HepG2 (cell line): ENCODE results near the gene PLAGL2. TPM values are rescaled to one million over a fixed set of nuclear protein-coding genes. Genes with fewer than 3 reads are reported as not detected.
A peak's percentile ranks its signal among the peaks of the same experiment; 100 is the strongest.

ENCODE experiments used
- BCL6 ChIP-seq: IDR thresholded peaks from 2 replicates; pipeline ENCODE4 v1.6.1; 2016; ENCODE audit warnings: missing genetic modification reagents, missing compliant biosample characterization
- DMTF1 ChIP-seq: sonication (generic); formaldehyde crosslinking; IDR thresholded peaks from 2 replicates; pipeline ENCODE4 v1.4.0; 2020; ENCODE audit warnings: mild to moderate bottlenecking, missing genetic modification reagents
- SRF ChIP-seq: IDR thresholded peaks from 2 replicates; pipeline ENCODE4 v1.6.1; 2011; ENCODE audit warnings: mild to moderate bottlenecking, low read depth, low read length, moderate library complexity
- ZBTB37 ChIP-seq: sonication (generic); formaldehyde crosslinking; IDR thresholded peaks from 2 replicates; pipeline ENCODE4 v1.4.0; 2020; ENCODE audit warnings: mild to moderate bottlenecking, missing genetic modification reagents
- ZFX ChIP-seq: sonication (generic); formaldehyde crosslinking; IDR thresholded peaks from 2 replicates; pipeline ENCODE4 v1.4.0; 2020; ENCODE audit warnings: mild to moderate bottlenecking, low read depth, missing genetic modification reagents, moderate library complexity
- ZNF10 ChIP-seq: sonication (generic); formaldehyde crosslinking; IDR thresholded peaks from 2 replicates; pipeline ENCODE4 v1.4.0; 2020; ENCODE audit warnings: mild to moderate bottlenecking, low read depth, missing genetic modification reagents, borderline replicate concordance
- ZNF230 ChIP-seq: sonication (generic); formaldehyde crosslinking; IDR thresholded peaks from 2 replicates; pipeline ENCODE4 v1.4.0; 2020; ENCODE audit warnings: mild to moderate bottlenecking, missing genetic modification reagents
- ZNF235 ChIP-seq: sonication (generic); formaldehyde crosslinking; IDR thresholded peaks from 2 replicates; pipeline ENCODE4 v1.8.1; 2023; ENCODE audit warnings: mild to moderate bottlenecking, missing genetic modification reagents, borderline replicate concordance
- ZNF562 ChIP-seq: sonication (generic); formaldehyde crosslinking; IDR thresholded peaks from 2 replicates; pipeline ENCODE4 v1.8.0; 2022; ENCODE audit warnings: missing genetic modification reagents, borderline replicate concordance
- ZNF576 ChIP-seq: sonication (generic); formaldehyde crosslinking; IDR thresholded peaks from 2 replicates; pipeline ENCODE4 v1.4.0; 2020; ENCODE audit warnings: mild to moderate bottlenecking, missing genetic modification reagents
- ZNF607 ChIP-seq: sonication (generic); formaldehyde crosslinking; IDR thresholded peaks from 2 replicates; pipeline ENCODE4 v1.5.1; 2020; ENCODE audit warnings: missing genetic modification reagents, mild to moderate bottlenecking, borderline replicate concordance
- ZNF850 ChIP-seq: sonication (generic); formaldehyde crosslinking; conservative IDR thresholded peaks from 2 replicates; pipeline ENCODE4 v1.9.0; 2021; ENCODE audit warnings: mild to moderate bottlenecking, missing genetic modification reagents
- polyA plus RNA-seq, 8 experiments: library from polyadenylated mRNA; depleted of rRNA in 3 of 8; stranded (reverse) in 7 of 8; unstranded in 1 of 8; fragments of >200 nt; fragmentation: Illumina TruSeq in 4 of 8; extraction: Trizol in 4 of 8; gene quantifications; 2 replicates each; pipeline versions ENCODE4 v1.2.1 to v1.2.3, GENCODE V29; 2011 to 2016; ENCODE audit warnings: low read depth in 4 of 8, missing spikeins in 1 of 8, mixed read lengths in 1 of 8; ENCODE audit not compliant: insufficient read depth in 1 of 8
- total RNA-seq, 5 experiments: library from RNA; depleted of rRNA; stranded (reverse); fragments of >200 nt; fragmentation: Illumina TruSeq; extraction: Trizol; gene quantifications; 2 replicates each; pipeline ENCODE4 v1.2.3, GENCODE V29; 2016; ENCODE audit warnings: low read depth in 1 of 5
- TF ChIP-seq, protein P1 (sequence below): sonication (generic); formaldehyde crosslinking; IDR thresholded peaks from 2 replicates; pipeline ENCODE4 v1.4.0; 2020; ENCODE audit warnings: mild to moderate bottlenecking, missing genetic modification reagents
- TF ChIP-seq, protein P2 (sequence below): sonication (generic); formaldehyde crosslinking; IDR thresholded peaks from 2 replicates; pipeline ENCODE4 v1.5.1; 2020; ENCODE audit warnings: mild to moderate bottlenecking, missing genetic modification reagents, moderate library complexity

PLAGL2 gene
- total and polyA plus RNA-seq, 2 of the 13 experiments (the other 11 are each of a cell fraction or from before 2014, with no cell fraction given) = 15.2 to 15.3 TPM

GRCh38 chr20:32207626-32208498 is at the start of gene PLAGL2, which contains the start of gene POFUT1 (continued):
- no peak; the same call in 1 of the 2 replicates for TF ChIP-seq ZNF235 (CRISPR knock-in tag)
- TF ChIP-seq ZNF576 (CRISPR knock-in tag) = no peak
- TF ChIP-seq ZNF10 (CRISPR knock-in tag) = 0 out of 2 replicates have a peak, but pooled peaks have one; percentile 86
- TF ChIP-seq, protein P1, sequence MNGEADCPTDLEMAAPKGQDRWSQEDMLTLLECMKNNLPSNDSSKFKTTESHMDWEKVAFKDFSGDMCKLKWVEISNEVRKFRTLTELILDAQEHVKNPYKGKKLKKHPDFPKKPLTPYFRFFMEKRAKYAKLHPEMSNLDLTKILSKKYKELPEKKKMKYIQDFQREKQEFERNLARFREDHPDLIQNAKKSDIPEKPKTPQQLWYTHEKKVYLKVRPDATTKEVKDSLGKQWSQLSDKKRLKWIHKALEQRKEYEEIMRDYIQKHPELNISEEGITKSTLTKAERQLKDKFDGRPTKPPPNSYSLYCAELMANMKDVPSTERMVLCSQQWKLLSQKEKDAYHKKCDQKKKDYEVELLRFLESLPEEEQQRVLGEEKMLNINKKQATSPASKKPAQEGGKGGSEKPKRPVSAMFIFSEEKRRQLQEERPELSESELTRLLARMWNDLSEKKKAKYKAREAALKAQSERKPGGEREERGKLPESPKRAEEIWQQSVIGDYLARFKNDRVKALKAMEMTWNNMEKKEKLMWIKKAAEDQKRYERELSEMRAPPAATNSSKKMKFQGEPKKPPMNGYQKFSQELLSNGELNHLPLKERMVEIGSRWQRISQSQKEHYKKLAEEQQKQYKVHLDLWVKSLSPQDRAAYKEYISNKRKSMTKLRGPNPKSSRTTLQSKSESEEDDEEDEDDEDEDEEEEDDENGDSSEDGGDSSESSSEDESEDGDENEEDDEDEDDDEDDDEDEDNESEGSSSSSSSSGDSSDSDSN (CRISPR knock-in tag) = peak; percentile 82
- TF ChIP-seq DMTF1 (CRISPR knock-in tag) = no peak
- TF ChIP-seq ZNF230 = no peak
- TF ChIP-seq ZFX = peak; percentile 95
- TF ChIP-seq ZBTB37 (CRISPR knock-in tag) = peak; percentile 68; the same call in 1 of the 2 replicates
- peak; percentile 22; the same call in 1 of the 2 replicates for TF ChIP-seq BCL6
- no peak for TF ChIP-seq SRF
- no peak for TF ChIP-seq ZNF850
- TF ChIP-seq ZNF562 (CRISPR knock-in tag) = no peak
- TF ChIP-seq ZNF607 = peak; percentile 81
- TF ChIP-seq, protein P2, sequence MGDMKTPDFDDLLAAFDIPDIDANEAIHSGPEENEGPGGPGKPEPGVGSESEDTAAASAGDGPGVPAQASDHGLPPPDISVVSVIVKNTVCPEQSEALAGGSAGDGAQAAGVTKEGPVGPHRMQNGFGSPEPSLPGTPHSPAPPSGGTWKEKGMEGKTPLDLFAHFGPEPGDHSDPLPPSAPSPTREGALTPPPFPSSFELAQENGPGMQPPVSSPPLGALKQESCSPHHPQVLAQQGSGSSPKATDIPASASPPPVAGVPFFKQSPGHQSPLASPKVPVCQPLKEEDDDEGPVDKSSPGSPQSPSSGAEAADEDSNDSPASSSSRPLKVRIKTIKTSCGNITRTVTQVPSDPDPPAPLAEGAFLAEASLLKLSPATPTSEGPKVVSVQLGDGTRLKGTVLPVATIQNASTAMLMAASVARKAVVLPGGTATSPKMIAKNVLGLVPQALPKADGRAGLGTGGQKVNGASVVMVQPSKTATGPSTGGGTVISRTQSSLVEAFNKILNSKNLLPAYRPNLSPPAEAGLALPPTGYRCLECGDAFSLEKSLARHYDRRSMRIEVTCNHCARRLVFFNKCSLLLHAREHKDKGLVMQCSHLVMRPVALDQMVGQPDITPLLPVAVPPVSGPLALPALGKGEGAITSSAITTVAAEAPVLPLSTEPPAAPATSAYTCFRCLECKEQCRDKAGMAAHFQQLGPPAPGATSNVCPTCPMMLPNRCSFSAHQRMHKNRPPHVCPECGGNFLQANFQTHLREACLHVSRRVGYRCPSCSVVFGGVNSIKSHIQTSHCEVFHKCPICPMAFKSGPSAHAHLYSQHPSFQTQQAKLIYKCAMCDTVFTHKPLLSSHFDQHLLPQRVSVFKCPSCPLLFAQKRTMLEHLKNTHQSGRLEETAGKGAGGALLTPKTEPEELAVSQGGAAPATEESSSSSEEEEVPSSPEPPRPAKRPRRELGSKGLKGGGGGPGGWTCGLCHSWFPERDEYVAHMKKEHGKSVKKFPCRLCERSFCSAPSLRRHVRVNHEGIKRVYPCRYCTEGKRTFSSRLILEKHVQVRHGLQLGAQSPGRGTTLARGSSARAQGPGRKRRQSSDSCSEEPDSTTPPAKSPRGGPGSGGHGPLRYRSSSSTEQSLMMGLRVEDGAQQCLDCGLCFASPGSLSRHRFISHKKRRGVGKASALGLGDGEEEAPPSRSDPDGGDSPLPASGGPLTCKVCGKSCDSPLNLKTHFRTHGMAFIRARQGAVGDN (CRISPR knock-in tag) = peak; percentile 89
